Measurements from ENCODE around the gene RRBP1.

The RRBP1 gene

DNA sequence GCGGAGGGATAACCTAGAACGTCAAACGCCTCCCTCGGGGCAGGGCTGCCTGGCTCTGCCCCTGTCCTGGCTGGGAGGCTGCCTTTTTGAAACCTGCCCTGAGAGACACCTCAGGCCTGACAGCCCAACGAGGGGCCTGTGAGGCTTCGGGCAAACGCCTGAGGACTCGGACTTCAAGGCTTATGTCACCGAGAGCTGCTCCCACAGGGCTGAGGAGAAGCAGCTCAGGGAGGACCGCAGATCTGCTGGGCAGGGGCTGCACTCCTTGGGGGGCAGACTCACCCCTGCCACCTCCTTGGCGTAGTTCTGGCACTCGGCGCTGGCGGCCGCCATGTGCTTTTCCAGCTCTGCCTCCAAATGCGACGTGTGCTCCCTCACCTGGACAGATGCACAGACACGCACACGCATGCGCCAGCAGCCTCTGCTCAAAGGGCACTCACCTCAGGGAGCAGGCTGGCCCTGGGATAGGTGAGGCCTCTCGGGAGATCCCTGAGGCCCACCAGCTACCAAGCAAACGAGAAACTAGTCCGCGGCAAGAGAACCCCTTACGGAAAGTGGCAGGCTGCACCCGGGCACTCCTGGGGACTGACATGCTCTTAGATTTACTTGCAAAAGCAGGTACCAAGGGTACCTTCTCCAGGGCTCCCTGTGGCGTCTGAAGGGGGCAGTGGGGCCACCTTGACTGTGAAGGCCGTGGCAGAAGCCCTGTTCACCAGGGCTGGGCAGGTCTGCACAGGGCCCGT, 62.5 kb downstream of the RRBP1 start:
- no peak for DNase-seq

DNA sequence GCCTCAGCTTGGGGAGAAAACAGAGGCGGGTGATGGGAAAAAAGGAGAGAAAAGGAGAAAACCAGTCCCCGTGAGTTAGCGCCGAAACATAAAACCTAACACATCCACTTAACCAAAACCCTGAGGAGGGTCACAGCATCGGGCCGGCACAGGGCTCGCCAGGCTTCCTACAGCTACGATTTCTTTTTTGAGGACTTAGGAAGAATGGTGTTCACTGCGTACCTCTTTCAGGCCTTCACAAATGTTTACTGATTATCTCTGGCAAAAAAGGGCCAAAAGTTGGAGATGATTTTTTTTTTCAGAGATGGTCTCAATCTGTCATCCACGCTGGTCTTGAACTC, 63.4 kb downstream of the RRBP1 start:
- no peak for DNase-seq

GRCh38 chr20:17617868-17618672, 64.0 kb downstream of the RRBP1 start:
- no peak for DNase-seq

- peak; percentile 34 for DNase-seq
Measured at GRCh38 chr20:17617212-17617867, 64.7 kb downstream of the RRBP1 start.

- DNase-seq = no peak
Measured at GRCh38 chr20:17616480-17617211, 65.4 kb downstream of the RRBP1 start.

DNA sequence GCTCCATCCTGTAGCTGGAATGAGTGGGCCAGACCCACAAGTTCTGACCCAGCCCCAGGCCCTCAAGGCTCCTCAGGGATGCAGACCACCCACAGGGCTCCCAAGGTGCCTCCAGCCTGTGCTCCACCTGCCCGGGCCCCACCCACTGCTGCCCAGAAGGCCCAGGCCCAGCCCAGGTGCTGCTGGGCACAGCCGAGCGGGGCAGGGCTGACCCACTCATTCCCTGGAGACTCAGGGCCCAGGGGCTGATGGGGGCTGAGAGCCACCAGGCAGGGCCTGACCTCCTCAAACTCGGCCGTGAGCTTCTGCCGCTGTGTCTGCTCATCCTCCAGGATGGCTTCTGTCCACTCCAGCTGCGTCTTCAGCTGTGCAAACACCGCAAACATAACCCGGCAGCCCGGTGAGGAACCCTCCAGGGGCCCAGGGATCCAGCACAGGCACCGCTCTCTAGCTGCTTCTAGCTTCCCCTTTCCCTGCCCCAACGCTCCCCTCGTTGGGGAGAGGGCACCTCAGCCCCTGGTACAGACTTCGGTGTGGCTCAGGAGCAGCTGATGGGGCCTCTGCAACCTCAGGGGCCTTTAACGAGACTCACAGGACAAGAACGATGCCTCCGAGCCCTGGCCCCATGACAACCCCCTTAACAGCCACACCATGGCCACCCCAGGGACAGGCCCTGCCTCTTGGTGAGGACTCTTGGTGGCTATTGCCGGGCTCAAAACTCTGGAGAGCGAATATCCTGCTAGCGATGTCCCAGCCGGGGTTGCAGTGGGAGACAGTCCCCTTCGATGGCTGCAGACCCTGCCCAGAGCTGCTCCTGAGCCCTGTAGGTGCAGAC, 66.2 kb downstream of the RRBP1 start:
- no peak for DNase-seq

GRCh38 chr20:17614812-17615644, 67.0 kb downstream of the RRBP1 start:
- no peak for DNase-seq

GRCh38 chr20:17614176-17614811, 67.7 kb downstream of the RRBP1 start:
- DNase-seq = no peak

- DNase-seq = no peak
Measured at GRCh38 chr20:17613328-17614175, 68.5 kb downstream of the RRBP1 start.

DNA sequence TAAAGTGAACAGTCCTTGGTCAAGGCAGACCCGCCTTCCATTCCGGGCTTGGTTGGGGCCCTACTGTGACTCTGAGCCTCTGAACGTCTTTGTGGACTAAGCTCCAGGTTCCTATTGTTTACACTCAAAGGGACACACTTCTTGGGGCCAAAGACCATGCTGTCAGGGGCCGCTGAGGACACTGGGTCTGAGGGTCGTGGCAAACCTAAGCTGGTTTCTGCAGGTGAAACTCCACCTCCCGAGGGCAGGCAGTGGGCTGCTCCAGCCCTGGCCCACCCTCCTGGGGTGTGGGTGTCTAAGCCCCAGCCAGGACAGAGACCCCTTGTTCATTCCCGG, 69.1 kb downstream of the RRBP1 start:
- DNase-seq = no peak

DNA sequence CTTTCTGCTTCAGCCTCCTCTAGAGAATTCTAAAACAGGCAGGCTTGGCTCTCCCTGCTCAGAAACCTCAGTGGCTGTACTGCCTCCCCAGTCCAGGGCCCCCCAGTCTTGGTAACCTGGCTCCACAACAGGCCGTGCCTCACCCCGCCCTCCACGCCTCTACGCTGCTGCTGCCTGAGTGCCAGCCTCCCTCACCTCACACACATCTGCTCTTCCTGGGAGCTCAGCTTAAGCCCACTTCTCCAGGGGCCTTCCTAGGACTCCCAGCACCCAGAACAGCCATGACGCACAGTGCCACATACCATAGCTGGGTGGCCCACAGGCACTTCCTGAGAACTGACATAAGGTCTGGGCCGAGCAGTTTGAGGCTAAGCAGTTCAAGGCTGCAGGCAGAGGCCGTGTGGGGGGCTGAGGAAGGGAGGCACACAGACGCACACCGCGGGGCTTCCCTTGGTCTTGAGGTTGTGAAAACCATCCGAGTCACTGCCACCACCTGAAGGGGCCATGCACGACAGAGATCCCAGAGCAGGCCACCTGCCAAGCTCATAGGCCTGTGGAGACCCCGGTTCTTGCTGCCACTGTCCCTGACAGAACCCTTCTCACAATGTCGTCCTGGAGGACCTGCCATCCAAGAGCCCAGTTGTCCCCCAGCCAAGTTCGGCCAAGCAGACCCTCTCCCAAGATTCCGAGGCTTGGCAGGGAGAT, 69.6 kb downstream of the RRBP1 start:
- peak; percentile 24 for DNase-seq

DNA sequence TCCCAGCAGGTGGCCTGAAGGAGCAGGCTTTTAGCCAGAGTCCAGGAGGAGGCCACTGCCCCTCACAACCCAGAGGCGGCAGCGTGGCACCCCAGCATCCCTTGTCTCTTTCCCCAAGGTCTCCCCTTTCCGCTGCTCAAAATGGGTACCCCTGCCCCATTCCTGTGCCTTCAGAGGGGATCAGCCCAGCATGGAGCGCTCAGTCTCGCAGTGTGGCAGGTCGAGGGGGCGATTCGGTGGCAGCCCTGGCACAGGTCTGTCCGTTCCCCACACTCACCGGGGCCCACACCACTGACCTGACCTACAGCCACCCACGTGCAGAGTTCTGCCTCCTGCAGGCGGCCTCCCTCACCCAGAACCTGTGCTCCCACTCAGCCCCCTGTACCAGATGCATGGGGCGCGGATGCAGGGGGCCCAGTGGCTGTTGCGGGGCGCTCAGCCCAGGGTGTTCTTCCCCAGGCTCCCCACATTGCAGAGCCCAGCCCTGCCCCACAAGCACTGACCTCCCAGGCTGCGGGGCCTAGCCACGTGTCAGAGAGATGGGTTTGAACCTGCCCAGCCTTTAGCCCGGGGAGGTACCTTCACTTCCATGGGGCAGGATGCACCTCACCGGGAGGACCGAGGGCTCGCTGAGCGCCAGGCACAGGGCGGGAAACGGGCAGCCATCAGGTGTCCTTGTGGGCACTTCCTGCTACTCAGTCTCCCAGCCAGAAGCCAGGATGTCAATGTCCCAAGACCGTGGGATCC, 70.3 kb downstream of the RRBP1 start:
- DNase-seq = no peak

- no peak for DNase-seq
Measured at GRCh38 chr20:17611290-17611539, 70.8 kb downstream of the RRBP1 start.

DNA sequence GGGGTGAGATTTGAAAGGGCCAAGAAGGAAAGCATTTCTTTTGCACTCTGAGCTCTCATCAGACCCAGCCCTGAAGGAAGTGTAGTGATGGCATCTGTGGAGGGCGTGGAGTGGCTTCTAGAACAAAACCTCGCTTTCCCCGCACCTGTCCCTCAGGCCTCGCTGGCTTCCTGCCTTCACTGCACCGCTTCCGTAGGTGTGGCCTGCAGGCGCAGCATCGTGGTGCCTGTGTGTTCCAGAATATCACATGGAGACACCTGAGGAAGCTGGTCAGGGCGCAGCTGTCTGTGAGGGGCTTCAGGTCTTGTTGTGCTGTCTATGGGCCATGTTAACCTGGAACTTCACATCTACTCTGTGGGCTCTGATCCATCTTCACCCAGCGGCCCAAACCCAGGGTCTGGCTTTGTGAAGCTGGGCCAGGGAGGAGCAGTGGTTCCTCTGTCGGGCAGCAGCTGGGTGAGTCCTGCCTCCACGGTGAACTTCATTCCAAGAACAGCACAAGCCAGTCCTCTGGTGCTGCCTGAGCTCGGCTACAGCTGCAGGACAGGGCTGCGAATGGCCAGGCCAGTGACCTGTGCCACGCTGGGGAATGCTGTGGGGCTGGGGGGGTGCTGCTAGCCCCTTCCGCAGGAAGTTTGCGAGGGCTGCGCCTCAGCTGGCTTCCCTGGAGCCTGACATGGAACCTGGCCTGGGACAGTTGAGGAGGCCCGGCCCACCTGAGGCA, 71.3 kb downstream of the RRBP1 start:
- peak; percentile 40 for DNase-seq

DNA sequence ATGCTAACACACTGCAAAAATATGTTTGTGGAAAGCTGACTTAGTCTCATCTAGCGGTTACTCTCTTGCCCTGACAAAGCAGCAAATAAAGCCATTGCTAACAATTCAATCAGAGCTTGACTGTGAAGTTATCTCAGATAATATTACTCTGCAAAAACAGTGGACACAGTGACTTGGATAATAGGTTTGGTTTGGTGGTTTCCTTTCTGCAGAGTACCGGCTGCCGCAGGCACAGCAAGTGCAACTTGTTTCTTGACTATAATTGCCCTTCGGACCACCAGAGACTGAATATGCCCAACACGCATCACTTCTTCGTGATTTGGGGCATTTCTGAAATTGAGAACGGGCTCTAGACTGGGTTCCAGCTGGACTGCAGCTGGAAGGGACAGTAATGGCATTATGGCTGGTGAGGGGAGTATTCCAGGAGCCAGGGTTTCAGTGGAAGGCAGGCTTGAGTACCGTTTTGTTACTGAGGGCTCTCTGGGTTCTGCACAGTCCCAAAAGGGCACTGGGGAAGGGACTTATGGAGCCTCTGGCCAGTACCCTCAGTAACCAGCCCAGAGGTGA, 72.1 kb downstream of the RRBP1 start:
- DNase-seq = no peak

- no peak for DNase-seq
Measured at GRCh38 chr20:17608701-17609497, 73.1 kb downstream of the RRBP1 start.

DNA sequence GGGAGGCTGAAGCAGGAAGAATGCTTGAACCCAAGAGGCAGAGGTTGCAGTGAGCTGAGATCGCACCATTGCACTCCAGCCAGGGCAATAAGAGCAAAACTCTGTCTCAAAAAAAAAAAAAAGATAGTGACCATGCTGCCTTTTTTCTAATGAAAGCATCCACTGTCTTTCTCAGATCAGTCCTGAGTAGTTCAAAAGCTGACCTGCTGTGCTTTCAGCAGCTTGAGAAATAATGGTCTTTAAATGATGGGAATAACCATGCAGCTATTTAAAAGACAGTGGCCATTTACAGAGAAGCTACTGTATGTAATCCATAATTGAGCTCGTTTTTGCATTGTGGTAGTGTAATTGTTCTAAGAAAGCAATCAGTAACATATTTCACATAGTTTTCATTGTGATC, 76.0 kb downstream of the RRBP1 start:
- DNase-seq = no peak

Measured in effector CD4-positive, alpha-beta T cell (primary cell).